ENCODE measurements around the gene ZNF419. TPM values are rescaled to one million over a fixed set of nuclear protein-coding genes. Genes with fewer than 3 reads are reported as not detected.
"Not testable (repeated sequence)": the region's sequence is repeated elsewhere in the genome, so short reads cannot be mapped to it uniquely, and the experiment has no call there.

The ZNF419 gene
- total RNA-seq: 1 to 10 TPM; 2.4 to 4.7 (median 3.4) TPM
- long read RNA-seq, partial matches to known transcripts: 0 of 1 reads
- long read RNA-seq, other reads (novel, unspliced or antisense): 0 of 1 reads

DNA sequence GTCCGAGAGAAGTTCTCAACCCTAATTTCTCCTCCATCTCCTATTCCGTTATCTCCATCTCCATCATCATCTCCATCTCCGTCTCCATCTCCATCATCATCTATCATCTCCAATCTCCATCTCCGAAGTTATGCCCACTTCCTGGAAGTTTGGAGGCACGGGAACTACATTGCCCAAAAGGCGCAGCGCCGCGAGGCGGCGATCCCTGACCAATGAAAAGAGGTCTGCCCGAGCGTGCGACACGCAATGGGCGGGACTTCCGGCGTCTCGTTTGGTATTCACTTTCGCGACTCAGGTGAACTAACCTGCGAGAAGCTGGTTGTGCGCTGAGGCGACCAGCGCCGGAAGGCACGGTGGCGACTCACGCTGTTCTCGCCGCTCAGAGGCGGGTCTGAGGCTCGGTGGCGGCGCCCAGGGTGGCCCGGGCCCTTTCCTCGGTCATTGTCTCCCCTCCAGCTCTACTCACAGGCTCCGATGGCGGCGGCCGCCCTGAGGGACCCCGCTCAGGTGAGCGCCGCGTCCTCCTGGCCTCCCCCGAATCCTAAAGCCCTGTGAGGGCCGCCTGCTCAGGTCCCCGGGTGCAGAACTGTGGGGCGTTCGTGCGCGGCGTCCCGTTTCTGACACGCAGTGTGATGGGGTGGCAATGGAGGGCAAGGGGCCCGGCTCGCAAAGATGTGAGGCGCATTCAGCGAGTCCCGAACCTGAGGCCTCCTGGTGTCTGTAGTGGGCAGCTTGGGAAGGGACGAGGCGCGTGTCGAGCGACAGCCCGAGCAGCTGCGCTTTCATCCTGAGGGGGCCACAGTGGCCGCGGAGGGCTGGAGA is at the start of gene ZNF419:
Gene ZNF419 (plus strand): TSS at position 274 of the 822 bp plus-strand sequence. CDS start 201 bp downstream, at position 475.
- peak; percentile 98 to 100 (median 100) for ATAC-seq
- H3K9me3 ChIP-seq; H3K27me3 ChIP-seq; intact Hi-C loops (cut with DNase I); H3K36me3 ChIP-seq; H3K4me1 ChIP-seq: not testable (repeated sequence)
- WGBS (ENCODE audit: insufficient coverage, low coverage, low lambda C conversion rate, missing lambda C conversion rate): under 1% methylated on average over 38 of the region's 69 CpGs
- DNase-seq: peak; percentile 92 to 94 (median 93)
- Histone ChIP-seq H3K27ac (peak within 1 kb of the TSS; percentile 47 to 68 (median 57)), H3K4me3 (peak within 1 kb of the TSS; percentile 85 to 99 (median 94))
- TF ChIP-seq CTCF (IDR thresholded peaks at IDR 0.05) (peak in 1 of 4 donors; percentile 22), POLR2A (IDR thresholded peaks at IDR 0.05) (peak; percentile 41)

GRCh38 chr19:57437931-57438330 is 49.6 kb upstream of the ZNF419 start:
- DNase-seq (no peak), ATAC-seq (no peak)
- intact Hi-C loops (cut with DNase I): no loop called here
- WGBS (ENCODE audit: insufficient coverage, low coverage, low lambda C conversion rate, missing lambda C conversion rate): 100% methylated on average over 1 of the region's 4 CpGs
- no peaks in the 10 kb centered on the region for H3K27me3 ChIP-seq
- no peak overlapping the region for H3K27ac ChIP-seq
- H3K9me3 ChIP-seq: peaks cover 0 to 3% (median 0%) of the 10 kb centered on the region in 4 donors
- TF ChIP-seq CTCF (IDR thresholded peaks at IDR 0.05) (no peak), POLR2A (IDR thresholded peaks at IDR 0.05) (no peak)
- peaks cover 0 to 2% (median 0%) of the 10 kb centered on the region in 4 donors for H3K36me3 ChIP-seq
- peaks cover 0 to 11% (median 0%) of the 10 kb centered on the region in 4 donors for H3K4me1 ChIP-seq
- no peak overlapping the region for H3K4me3 ChIP-seq

DNA sequence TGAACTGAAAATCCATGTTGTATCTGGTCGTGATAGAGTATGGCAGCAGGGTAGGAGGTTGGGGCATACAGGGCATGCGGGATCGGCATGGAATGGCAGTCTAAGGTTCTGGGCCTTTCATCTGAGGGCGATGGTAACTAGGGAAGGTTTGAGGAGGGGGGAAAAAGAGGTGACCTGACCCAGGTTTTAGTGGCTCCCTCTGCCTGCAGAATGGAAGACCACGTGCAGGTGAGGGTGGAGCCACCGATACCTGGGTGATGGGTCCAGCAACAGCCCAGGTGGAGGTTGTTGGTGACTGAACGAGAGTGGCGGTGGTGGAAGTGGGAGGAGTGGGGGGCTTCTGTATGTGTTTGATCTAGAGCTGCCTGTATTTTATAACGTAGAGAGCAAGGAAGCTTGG is 48.6 kb upstream of the ZNF419 start:
- H3K36me3 ChIP-seq: peaks cover 0 to 9% (median 0%) of the 10 kb centered on the region in 4 donors
- peaks cover 0 to 11% (median 0%) of the 10 kb centered on the region in 4 donors for H3K4me1 ChIP-seq
- H3K27me3 ChIP-seq: no peaks in the 10 kb centered on the region
- ATAC-seq (no peak), DNase-seq (no peak)
- 98% methylated on average over 8 of the region's 9 CpGs for WGBS (ENCODE audit: insufficient coverage, low coverage, low lambda C conversion rate, missing lambda C conversion rate)
- no peak overlapping the region for H3K27ac ChIP-seq
- peaks cover 0 to 3% (median 1%) of the 10 kb centered on the region in 4 donors for H3K9me3 ChIP-seq
- no peak for TF ChIP-seq CTCF (IDR thresholded peaks at IDR 0.05)
- no peak for TF ChIP-seq POLR2A (IDR thresholded peaks at IDR 0.05)
- intact Hi-C loops (cut with DNase I): no loop called here
- H3K4me3 ChIP-seq: no peak overlapping the region

DNA sequence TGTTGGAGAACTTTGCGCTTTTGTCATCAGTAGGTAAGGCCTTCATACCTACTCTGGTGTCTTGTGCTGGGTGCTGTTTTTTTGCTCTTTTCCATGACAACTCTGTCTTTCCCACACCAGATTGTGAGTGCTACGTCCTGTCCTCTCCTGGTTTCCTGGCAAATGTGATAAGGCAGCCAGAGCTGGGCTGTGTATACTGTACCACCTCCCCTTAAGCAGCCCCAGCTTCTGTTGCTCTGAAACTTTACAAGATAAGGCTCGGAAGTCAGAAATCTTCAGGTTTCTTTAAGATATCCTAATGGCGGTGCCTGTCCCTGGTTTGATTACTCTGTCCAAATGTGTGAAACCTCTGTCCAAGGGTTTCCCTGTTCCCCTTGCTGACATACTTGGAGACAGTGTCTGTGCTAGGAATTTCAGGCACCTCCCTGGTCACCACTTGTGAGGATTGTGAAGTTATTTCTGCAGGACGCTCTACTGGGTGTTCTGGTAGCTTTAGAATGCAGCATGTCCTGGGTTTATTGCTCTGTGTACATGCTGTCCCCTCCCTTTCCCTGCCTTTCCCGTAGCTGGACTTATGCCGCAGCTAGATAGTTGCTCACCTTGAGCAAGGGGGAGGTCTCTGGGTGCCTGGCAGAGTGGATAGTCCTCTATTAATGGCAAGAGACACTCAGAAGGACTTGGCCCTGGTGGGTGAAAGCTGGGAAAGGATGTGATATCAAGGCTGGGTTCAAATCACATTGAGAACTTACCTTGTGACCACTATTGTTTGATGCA is 45.4 kb upstream of the ZNF419 start:
- ATAC-seq (no peak), DNase-seq (no peak)
- no peak for TF ChIP-seq POLR2A (IDR thresholded peaks at IDR 0.05)
- TF ChIP-seq CTCF (IDR thresholded peaks at IDR 0.05): no peak
- intact Hi-C loops (cut with DNase I): no loop called here
- Histone ChIP-seq H3K27ac (no peak overlapping the region), H3K4me3 (no peak overlapping the region), H3K36me3 (peaks cover 0 to 10% (median 0%) of the 10 kb centered on the region in 4 donors), H3K27me3 (no peaks in the 10 kb centered on the region), H3K9me3 (peaks cover 0 to 5% (median 4%) of the 10 kb centered on the region in 4 donors), H3K4me1 (no peaks in the 10 kb centered on the region)
- 74% methylated on average over 6 of the region's 7 CpGs for WGBS (ENCODE audit: insufficient coverage, low coverage, low lambda C conversion rate, missing lambda C conversion rate)
